Left hindlimb (tissue), 1 donor: Measurements from ENCODE around the gene PRIMA1.

ENCODE experiments used
- DNase-seq: peaks from one replicate; pipeline ENCODE4 v3.0.0-alpha.2; 2018

Gene PRIMA1

GRCh38 chr14:93794756-93795155, 6.5 kb upstream of the PRIMA1 start:
- no peak for DNase-seq

GRCh38 chr14:93793555-93794324, 5.5 kb upstream of the PRIMA1 start:
- DNase-seq = no peak

DNA sequence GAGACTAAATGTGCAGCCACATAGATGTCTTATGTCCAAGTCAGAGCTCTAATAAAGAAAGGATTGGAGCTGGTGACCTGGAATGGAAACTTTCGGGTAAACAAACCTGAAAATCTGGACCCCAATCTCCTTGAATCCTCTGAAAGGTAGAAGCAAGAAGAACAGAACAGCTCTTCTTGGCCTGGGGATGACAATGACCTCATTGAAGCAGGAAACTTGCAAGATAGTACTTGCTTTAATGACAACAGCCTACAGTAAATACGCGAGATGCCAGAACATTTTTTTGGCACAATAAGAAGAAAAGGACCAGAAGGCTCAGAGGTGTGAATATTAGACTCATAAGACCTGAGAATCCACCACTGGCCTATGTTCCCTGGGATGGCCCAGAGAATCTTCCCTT, 4.1 kb upstream of the PRIMA1 start:
- no peak for DNase-seq

DNA sequence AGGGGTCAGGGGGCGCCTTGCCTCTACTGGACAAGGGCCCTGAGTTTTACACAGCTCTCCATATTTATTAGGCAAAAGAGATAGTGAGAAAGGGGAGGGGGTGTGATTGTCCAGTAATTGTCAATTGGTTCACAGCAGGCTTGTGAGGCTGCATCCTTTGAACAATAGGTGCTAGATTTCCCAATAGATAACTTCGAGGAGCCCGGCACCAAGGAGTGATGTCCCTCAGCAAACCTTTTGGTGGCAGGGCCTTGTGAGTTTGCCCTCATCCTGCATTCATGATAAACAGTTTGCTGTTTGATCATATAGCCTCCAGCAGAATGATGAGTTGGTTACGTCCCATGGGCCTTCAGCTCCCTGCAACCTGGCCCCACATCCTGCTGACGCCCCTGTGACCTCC, 2.7 kb upstream of the PRIMA1 start:
- no peak for DNase-seq

DNA sequence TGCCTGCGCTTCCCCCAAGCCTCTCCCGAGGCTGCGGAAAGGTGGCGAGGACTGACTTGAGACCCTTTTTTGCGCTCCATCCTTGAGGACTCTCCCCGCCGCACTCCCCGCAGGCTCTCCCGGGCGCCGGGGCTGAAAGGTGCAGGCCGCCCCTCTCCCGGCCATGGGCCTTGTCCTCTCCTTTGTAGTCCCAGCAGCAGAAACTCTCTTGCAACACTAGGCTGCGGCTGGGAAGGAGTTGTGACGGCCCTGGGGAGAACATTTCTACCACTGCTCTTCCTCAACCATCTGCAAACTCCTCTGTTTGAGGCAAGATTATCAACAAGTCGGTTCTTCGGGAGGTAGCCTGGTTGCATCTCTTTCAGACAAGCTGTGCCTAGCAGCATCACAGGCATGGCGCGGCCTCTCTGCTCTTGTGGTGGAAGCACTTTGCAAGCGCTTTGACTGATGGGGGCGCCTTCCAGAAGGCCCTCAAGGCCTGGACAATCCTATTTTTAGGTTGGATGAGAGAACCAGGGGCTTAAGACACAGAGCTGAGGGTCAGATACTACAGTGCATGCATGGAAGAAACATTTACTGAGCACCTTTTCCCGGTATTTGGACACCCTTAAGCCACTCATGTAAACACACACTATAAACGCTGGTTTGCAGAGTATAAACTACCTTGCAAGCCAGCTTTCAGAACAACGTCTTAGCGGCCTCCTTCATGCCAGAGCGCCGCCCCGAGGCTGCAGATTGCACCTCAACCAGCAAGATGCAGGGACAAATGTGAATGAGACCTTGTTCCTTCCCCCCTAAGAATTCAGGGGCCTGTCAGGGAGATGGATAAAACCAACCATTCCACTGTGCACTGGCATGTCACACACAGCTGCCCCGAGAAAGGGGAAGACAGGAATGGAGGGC, 1.2 kb upstream of the PRIMA1 start:
- DNase-seq = no peak

- DNase-seq = peak; percentile 62
These were observed 400 bp upstream of the PRIMA1 start for GRCh38 chr14:93788543-93789227.

DNA sequence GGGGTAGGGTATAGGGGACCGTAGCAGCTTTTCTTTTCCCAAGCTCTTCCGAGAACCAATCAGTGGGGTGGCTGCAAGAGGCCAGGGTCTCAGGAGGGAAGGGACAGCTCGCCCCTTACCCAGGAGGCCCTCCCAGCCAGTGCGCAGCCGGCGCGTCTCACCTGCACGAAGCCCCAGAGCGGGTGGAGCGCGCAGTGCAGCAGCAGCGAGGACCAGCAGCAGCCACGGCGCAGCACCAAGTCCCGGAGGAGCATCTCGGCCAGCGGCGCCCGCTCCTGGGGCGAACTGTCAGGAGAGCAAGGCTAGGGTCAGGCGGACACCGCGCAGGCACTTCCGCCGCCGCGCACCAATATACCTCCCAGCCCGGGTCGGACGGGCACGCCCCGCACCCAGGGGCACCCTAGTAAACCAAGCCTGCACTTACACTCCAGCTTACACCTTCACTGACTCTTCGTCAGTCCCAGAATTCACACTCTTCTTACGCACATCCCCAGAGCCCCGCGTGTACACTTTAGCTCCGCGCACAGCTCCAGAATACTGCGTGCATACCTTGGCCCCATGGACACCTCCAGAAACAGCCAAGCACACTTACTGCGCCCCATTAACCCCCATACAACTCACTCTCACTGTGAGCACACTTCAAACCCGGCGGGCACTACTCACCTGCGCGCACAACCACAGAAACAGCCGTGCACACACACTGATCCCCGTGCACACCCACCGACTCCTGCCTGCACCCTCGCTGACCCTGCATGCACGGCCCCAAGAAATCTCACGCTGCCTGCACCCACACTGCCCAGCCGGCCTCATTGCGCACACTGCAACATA, 606 bp downstream of the PRIMA1 start:
- DNase-seq = no peak

DNA sequence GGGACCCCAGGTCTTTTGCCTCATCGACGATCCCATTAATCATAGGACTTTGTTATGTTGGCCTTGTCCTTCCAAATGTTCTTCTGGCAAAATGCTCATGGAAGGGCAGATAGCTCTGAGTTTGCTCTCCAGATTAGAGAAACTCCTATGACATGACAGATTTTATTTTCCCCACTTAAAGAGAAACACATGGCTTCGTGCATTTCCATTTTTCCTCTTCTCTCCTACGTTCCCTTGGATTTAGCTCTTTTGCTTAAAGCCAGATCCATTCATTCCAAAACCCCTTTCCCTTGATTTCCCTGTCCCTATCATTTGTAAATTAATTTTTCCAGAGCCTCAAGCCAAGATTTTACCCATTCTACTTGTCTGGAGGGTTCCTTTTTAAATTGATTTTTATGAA, 2.9 kb downstream of the PRIMA1 start:
- no peak for DNase-seq

- no peak for DNase-seq
These were observed 3.4 kb downstream of the PRIMA1 start for GRCh38 chr14:93784878-93785277.

GRCh38 chr14:93780813-93781400, 7.4 kb downstream of the PRIMA1 start:
- DNase-seq = no peak

- DNase-seq = no peak
These were observed 9.2 kb downstream of the PRIMA1 start for GRCh38 chr14:93778856-93779629.

DNA sequence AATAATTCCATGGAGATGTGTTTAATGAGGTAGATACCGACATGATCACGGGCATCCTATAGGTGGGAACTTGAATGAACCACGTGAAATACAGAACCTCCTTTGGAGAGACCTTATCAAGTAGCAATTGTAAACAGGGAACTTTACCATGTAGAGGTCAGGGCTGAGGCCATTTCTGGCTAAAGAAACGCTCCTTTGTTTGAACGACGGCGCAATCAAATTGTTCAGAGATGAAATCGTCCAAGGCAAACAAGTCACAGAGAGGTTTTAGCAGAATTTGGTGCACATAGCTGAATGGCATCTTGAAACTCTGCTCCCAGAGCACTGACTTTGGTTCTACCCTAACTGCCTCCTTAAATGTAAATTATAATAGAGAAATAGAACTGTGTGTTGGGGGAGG, 9.8 kb downstream of the PRIMA1 start:
- DNase-seq = no peak

DNA sequence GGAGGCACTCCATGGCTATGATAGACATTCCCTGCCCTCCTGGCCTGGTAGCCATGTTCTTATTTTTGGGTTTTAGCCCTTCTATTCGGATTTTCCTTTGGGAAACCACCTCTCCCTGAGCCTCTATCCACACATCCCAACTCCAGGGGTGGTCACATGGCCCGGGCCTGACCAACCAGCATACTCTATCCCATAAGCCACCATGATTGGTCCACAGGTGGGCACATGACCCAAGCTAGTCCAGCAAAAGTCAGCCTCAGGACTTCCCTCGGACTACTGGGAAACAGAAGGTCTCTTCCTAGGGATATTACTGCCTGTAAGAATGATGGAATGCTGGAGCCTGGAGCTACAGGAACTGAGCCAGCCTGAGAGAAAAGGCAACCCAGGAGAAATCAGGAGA, 12.5 kb downstream of the PRIMA1 start:
- DNase-seq = no peak

DNA sequence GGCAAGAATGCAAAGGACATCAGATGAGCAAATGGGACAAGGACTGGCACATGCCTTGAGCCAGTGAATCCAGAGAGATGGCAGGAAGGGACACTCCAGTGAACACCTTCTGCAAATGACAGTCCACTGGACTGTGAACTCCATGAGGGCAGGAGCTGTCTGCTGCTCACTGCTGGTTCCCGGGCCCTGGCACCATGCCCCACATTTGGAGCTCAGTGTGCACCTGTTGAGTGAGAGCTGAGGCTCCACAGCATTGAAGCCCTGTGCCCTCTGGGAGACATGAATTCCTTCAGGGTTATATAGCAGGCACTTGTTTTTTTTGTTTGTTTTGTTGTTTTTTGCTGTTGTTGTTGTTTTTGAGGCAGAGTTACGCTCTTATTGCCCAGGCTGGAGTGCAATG, 13.1 kb downstream of the PRIMA1 start:
- DNase-seq = no peak

- DNase-seq = no peak
These were observed 16.0 kb downstream of the PRIMA1 start for GRCh38 chr14:93772263-93772662.

GRCh38 chr14:93765970-93766369, 22.3 kb downstream of the PRIMA1 start:
- no peak for DNase-seq

DNA sequence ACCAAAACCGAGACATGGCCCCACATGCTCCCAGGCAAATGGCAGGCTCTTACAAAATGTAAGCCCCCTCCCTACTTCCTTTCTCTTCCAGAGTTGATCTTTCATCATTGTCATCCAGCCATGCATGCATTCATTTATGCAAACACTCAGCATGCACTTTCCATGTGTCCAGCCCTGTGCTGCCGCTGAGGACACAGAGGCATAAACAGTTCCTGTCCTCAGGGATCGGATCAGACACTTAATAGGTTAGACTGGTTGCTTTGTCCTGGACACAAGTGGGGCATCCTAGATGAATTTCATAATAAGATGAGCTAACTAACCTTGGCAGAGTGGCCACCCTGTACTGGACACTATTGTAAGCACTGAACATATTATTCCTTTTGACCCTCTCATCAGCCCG, 23.1 kb downstream of the PRIMA1 start:
- DNase-seq = no peak

- DNase-seq = no peak
These were observed 24.1 kb downstream of the PRIMA1 start for GRCh38 chr14:93764211-93764659.

DNA sequence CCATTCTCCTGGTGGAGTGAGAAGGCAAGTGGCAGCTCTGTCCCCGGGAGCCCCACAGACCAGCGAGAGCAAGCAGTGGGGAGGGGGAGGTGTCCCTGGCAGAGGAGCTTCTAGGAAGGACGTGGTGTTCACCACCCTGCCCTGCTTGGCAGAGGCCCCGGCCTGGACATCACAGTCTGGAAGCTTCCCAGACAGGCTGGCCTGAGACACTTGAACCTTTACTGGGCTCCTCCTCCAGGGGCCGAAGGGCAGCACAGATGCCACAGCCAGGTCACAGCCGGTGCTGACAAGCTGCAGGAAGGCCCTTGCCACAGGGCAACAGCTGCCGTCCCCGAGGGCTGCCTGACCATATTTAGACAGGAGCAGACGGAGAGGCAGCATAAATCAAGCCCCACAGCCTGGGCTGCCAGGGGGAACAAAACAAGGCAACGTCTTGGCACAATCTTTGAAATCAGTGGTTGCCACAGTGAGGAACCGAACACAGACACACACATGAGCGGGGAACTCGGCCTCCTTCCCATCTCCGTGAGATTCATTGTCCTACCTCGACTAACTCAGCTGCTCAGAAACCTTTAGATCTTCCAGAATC, 28.5 kb downstream of the PRIMA1 start:
- DNase-seq = peak; percentile 63

DNA sequence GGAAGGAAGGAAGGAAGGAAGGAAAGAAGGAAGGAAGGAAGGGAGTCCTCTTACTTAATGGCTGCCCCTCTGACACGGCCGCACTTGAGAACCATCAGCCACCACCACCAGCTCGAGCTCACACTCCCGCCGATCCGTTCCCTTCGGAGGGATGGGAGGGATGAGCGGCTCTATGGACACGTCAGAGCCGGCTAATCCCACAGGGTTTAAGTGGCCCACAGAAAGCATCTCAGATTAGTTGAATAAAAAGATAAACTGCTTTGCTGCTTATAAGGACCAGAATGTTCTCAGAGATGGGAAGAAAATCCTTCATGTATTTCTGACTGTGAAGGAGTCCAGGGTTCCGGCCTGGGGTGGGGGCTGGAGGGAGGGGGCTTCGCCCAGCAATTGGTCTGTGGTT, 31.1 kb downstream of the PRIMA1 start:
- no peak for DNase-seq

DNA sequence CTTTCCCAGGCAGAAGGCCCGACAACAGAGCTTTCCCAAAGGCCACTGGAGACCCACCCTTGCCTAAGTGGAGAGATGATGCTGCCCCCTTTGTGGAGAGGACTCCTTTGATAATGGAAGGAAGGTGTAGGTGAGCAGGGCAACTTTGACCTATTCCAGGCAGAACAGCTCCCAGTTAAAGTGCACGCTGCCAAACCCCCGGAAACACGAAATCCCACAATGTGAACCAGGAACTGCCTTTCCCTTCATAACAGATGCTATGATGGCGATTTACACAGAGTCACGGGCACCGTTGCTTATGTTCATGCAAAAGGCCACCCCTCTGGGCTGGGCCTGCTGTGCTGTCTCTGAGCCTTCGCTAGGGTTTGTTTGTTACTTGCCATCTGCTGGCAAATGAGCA, 34.6 kb downstream of the PRIMA1 start:
- DNase-seq = no peak
